H9 (cell line): ENCODE results near the gene SEMA4C. TPM values are rescaled to one million over a fixed set of nuclear protein-coding genes. Genes with fewer than 3 reads are reported as not detected.

Experiments used
- DNase-seq: peaks from one replicate; pipeline ENCODE4 v3.0.0-alpha.2; 2017
- H2AFZ ChIP-seq: one replicate; pipeline ENCODE4 v1.6.1; 2013; ENCODE audit warnings: mild to moderate bottlenecking, low read length, control low read depth, moderate library complexity
- H2AK5ac ChIP-seq: 2 replicates; pipeline ENCODE4 v1.6.1; 2013; ENCODE audit warnings: low read length, control low read depth, mixed read lengths; ENCODE audit not compliant: insufficient read length
- H2BK120ac ChIP-seq: one replicate; pipeline ENCODE4 v1.6.1; 2013; ENCODE audit warnings: low read depth, mild to moderate bottlenecking, low read length, control low read depth, inconsistent platforms; ENCODE audit not compliant: poor library complexity, severe bottlenecking
- H2BK12ac ChIP-seq: 2 replicates; pipeline ENCODE4 v1.6.1; 2013; ENCODE audit warnings: low read length, control low read depth, mixed read lengths, low read depth; ENCODE audit not compliant: insufficient read length
- H2BK15ac ChIP-seq: 2 replicates; pipeline ENCODE4 v1.6.1; 2013; ENCODE audit warnings: low read depth, low read length, control low read depth
- H2BK20ac ChIP-seq: one replicate; pipeline ENCODE4 v1.6.1; 2013; ENCODE audit warnings: low read depth, mild to moderate bottlenecking, low read length, control low read depth, inconsistent platforms; ENCODE audit not compliant: poor library complexity, severe bottlenecking
- H2BK5ac ChIP-seq: 2 replicates; pipeline ENCODE4 v1.6.1; 2013; ENCODE audit warnings: low read length, control low read depth, mixed read lengths; ENCODE audit not compliant: insufficient read length
- H3K14ac ChIP-seq: 2 replicates; pipeline ENCODE4 v1.6.1; 2013; ENCODE audit warnings: low read length, control low read depth; ENCODE audit not compliant: insufficient read depth
- H3K18ac ChIP-seq: 2 replicates; pipeline ENCODE4 v1.6.1; 2013; ENCODE audit warnings: low read depth, mild to moderate bottlenecking, mixed read lengths, low read length, control low read depth; ENCODE audit not compliant: insufficient read length
- H3K23ac ChIP-seq: 2 replicates; pipeline ENCODE4 v1.6.1; 2013; ENCODE audit warnings: low read length, control low read depth, mixed read lengths, low read depth; ENCODE audit not compliant: insufficient read length
- H3K23me2 ChIP-seq: 2 replicates; pipeline ENCODE4 v1.6.1; 2013; ENCODE audit warnings: low read depth, mild to moderate bottlenecking, mixed read lengths, low read length, control low read depth; ENCODE audit not compliant: insufficient read length, poor library complexity, severe bottlenecking
- H3K27ac ChIP-seq: 2 replicates; pipeline ENCODE4 v1.5.1; 2013; ENCODE audit warnings: low read length, control low read depth, mixed read lengths, low read depth; ENCODE audit not compliant: insufficient read length
- H3K27me3 ChIP-seq: 2 replicates; pipeline ENCODE4 v1.6.1; 2013; ENCODE audit warnings: low read length, control low read depth, inconsistent platforms; ENCODE audit not compliant: insufficient read depth
- H3K4ac ChIP-seq: 2 replicates; pipeline ENCODE4 v1.6.1; 2013; ENCODE audit warnings: low read depth, mild to moderate bottlenecking, control low read depth, inconsistent platforms, low read length, moderate library complexity
- H3K4me1 ChIP-seq: 2 replicates; pipeline ENCODE4 v1.6.1; 2013; ENCODE audit warnings: low read length, control low read depth, inconsistent platforms; ENCODE audit not compliant: insufficient read depth
- H3K4me2 ChIP-seq: 2 replicates; pipeline ENCODE4 v1.6.1; 2013; ENCODE audit warnings: low read length, control low read depth, mixed read lengths; ENCODE audit not compliant: insufficient read length, insufficient read depth
- H3K56ac ChIP-seq: 2 replicates; pipeline ENCODE4 v1.6.1; 2013; ENCODE audit warnings: low read depth, mild to moderate bottlenecking, mixed read lengths, low read length, control low read depth; ENCODE audit not compliant: insufficient read length
- H3K79me1 ChIP-seq: 2 replicates; pipeline ENCODE4 v1.6.1; 2013; ENCODE audit warnings: low read depth, mild to moderate bottlenecking, moderate library complexity, low read length, control low read depth, inconsistent platforms; ENCODE audit not compliant: insufficient read depth, poor library complexity, severe bottlenecking
- H3K79me2 ChIP-seq: 2 replicates; pipeline ENCODE4 v1.6.1; 2013; ENCODE audit warnings: low read length, control low read depth, inconsistent platforms; ENCODE audit not compliant: insufficient read depth
- H3K9ac ChIP-seq: 2 replicates; pipeline ENCODE4 v1.6.1; 2013; ENCODE audit warnings: low read length, control low read depth, mixed read lengths; ENCODE audit not compliant: insufficient read length; ENCODE audit errors: extremely low read depth
- H3K9me3 ChIP-seq: one replicate; pipeline ENCODE4 v1.6.1; 2013; ENCODE audit warnings: low read depth, low read length, inconsistent platforms; ENCODE audit not compliant: control insufficient read depth
- H3T11ph ChIP-seq: one replicate; pipeline ENCODE4 v1.6.1; 2013; ENCODE audit warnings: mild to moderate bottlenecking, low read length, control low read depth, inconsistent platforms
- H4K20me1 ChIP-seq: one replicate; pipeline ENCODE4 v1.6.1; 2013; ENCODE audit not compliant: control insufficient read depth, insufficient read length, insufficient read depth
- H4K5ac ChIP-seq: 2 replicates; pipeline ENCODE4 v1.6.1; 2013; ENCODE audit warnings: low read depth, mild to moderate bottlenecking, mixed read lengths, low read length, control low read depth; ENCODE audit not compliant: insufficient read length
- H4K8ac ChIP-seq: replicated peaks from 2 replicates; pipeline ENCODE4 v1.6.1; 2013; ENCODE audit warnings: low read length, control low read depth, mixed read lengths, low read depth; ENCODE audit not compliant: insufficient read length
- H4K91ac ChIP-seq: 2 replicates; pipeline ENCODE4 v1.6.1; 2013; ENCODE audit warnings: low read depth, mild to moderate bottlenecking, moderate library complexity, mixed read lengths, low read length, control low read depth; ENCODE audit not compliant: insufficient read length
- H3K27ac Mint-ChIP-seq, 3 experiments: 2 replicates in 2 of 3; 3 replicates in 1 of 3; pipeline ENCODE4 v1.8.0; 2020 to 2021; ENCODE audit warnings: mixed read lengths in 3 of 3, mild to moderate bottlenecking in 1 of 3, moderate library complexity in 1 of 3
- H3K27me3 Mint-ChIP-seq: 2 replicates; pipeline ENCODE4 v1.8.0; 2021; ENCODE audit warnings: low read depth, mild to moderate bottlenecking, moderate library complexity, mixed read lengths
- H3K36me3 Mint-ChIP-seq, 3 experiments: 2 replicates in 2 of 3; 3 replicates in 1 of 3; pipeline ENCODE4 v1.8.0; 2020 to 2021; ENCODE audit warnings: low read depth in 3 of 3, mixed read lengths in 3 of 3; ENCODE audit not compliant: insufficient read depth in 1 of 3
- H3K4me1 Mint-ChIP-seq, 2 experiments: 2 replicates each; pipeline ENCODE4 v1.8.0; 2020; ENCODE audit warnings: mixed read lengths in 2 of 2
- H3K4me3 Mint-ChIP-seq, 2 experiments: 2 replicates in 1 of 2; 3 replicates in 1 of 2; pipeline ENCODE4 v1.8.0; 2020 to 2021; ENCODE audit warnings: mild to moderate bottlenecking in 2 of 2, mixed read lengths in 2 of 2, moderate library complexity in 1 of 2
- H3K9me3 Mint-ChIP-seq, 2 experiments: 2 replicates in 1 of 2; 3 replicates in 1 of 2; pipeline ENCODE4 v1.8.0; 2020; ENCODE audit warnings: mild to moderate bottlenecking in 2 of 2, mixed read lengths in 2 of 2, moderate library complexity in 1 of 2
- CTCF ChIP-seq: fragments of 200-600 bp; sonication (generic); conservative IDR thresholded peaks from 3 replicates; pipeline ENCODE4 v1.8.0; 2021; ENCODE audit warnings: antibody characterized with exemption, mild to moderate bottlenecking
- WGBS: extraction: QIAGEN DNeasy Blood & Tissue Kit; methylation state at CpG from one replicate; pipeline ENCODE4 v1.1.7; 2013; ENCODE audit warnings: missing lambda C conversion rate, low lambda C conversion rate, mixed read lengths; ENCODE audit not compliant: insufficient read length; ENCODE audit errors: extremely low coverage; 5-methylcytosine and 5-hydroxymethylcytosine counted together
- total RNA-seq: library from RNA; stranded (reverse); gene quantifications from 2 replicates; pipeline ENCODE4 v1.2.1, GENCODE V29; 2021

The SEMA4C gene
- total RNA-seq, 1 experiment from 2014 or later = 81.6 TPM

GRCh38 chr2:96809951-96810782, 59.7 kb downstream of the SEMA4C start:
- WGBS = no CpG with 5 or more reads among the region's 12 CpGs
- H3K79me2 ChIP-seq = no peaks in the 10 kb centered on the region
- H3K9ac ChIP-seq = no peak overlapping the region
- no peak overlapping the region for H4K8ac ChIP-seq
- no peaks in the 10 kb centered on the region for H3K9me3 ChIP-seq
- no peak overlapping the region for H2AK5ac ChIP-seq
- no peak overlapping the region for H3K23ac ChIP-seq
- no peak overlapping the region for H3K14ac ChIP-seq
- no peaks in the 10 kb centered on the region for H3K23me2 ChIP-seq
- H3K4me1 Mint-ChIP-seq = peaks cover 3% of the 10 kb centered on the region in 2 experiments; a peak in 2 of 4 replicates
- H2AFZ ChIP-seq = no peak overlapping the region
- H4K91ac ChIP-seq = no peak overlapping the region
- no peak for TF ChIP-seq CTCF
- no peak overlapping the region for H3K4ac ChIP-seq
- H3K79me1 ChIP-seq = no peaks in the 10 kb centered on the region
- H3K18ac ChIP-seq = no peak overlapping the region
- no peak overlapping the region for H3K4me3 Mint-ChIP-seq
- H3K27me3 Mint-ChIP-seq = no peaks in the 10 kb centered on the region; the same call in 1 of the 2 replicates
- H2BK15ac ChIP-seq = no peak overlapping the region
- H2BK120ac ChIP-seq = no peak overlapping the region
- no peak overlapping the region for H2BK5ac ChIP-seq
- H4K5ac ChIP-seq = no peak overlapping the region
- H2BK20ac ChIP-seq = no peak overlapping the region
- no peak overlapping the region for H3K27ac ChIP-seq
- no peak for DNase-seq
- H3T11ph ChIP-seq = no peak overlapping the region
- no peak overlapping the region for H3K4me2 ChIP-seq
- H3K4me1 ChIP-seq = no peaks in the 10 kb centered on the region
- H3K27me3 ChIP-seq = no peaks in the 10 kb centered on the region
- H4K20me1 ChIP-seq = no peaks in the 10 kb centered on the region
- no peak overlapping the region for H3K27ac Mint-ChIP-seq
- H3K56ac ChIP-seq = no peak overlapping the region
- peaks cover 8 to 11% (median 9%) of the 10 kb centered on the region in 3 experiments; a peak in 6 of 7 replicates for H3K36me3 Mint-ChIP-seq
- H2BK12ac ChIP-seq = no peak overlapping the region
- peaks cover 0 to 4% of the 10 kb centered on the region in 2 experiments; a peak in 1 of 5 replicates for H3K9me3 Mint-ChIP-seq

Other genes starting within 250 kb of the SEMA4C start
- 34.2 and 35.7 TPM in 2 replicates for gene KANSL3, start 231.8 kb downstream of the SEMA4C start, total RNA-seq
- gene FER1L5, start 227.3 kb downstream of the SEMA4C start, total RNA-seq = 0.83 and 1.2 TPM in 2 replicates
- gene LMAN2L, start 130.0 kb downstream of the SEMA4C start, total RNA-seq = 17.6 and 18.8 TPM in 2 replicates
- gene CNNM4, start 109.2 kb downstream of the SEMA4C start, total RNA-seq = 8.5 and 8.9 TPM in 2 replicates
- gene CNNM3, start 53.8 kb downstream of the SEMA4C start, total RNA-seq = 22.8 and 25.0 TPM in 2 replicates
- 2.3 and 2.4 TPM in 2 replicates for gene ANKRD23, start 26.1 kb downstream of the SEMA4C start, total RNA-seq
- 13.0 and 13.9 TPM in 2 replicates for gene ANKRD39, start 12.1 kb downstream of the SEMA4C start, total RNA-seq
- 0.24 and 0.39 TPM in 2 replicates for gene FAM178B, start 116.5 kb upstream of the SEMA4C start, total RNA-seq
- gene FAHD2B, start 224.8 kb upstream of the SEMA4C start, total RNA-seq = 34.5 and 36.9 TPM in 2 replicates
- 9.1 and 9.8 TPM in 2 replicates for gene ANKRD36, start 243.1 kb upstream of the SEMA4C start, total RNA-seq